ENCODE measurements around the gene CWC15.

DNA sequence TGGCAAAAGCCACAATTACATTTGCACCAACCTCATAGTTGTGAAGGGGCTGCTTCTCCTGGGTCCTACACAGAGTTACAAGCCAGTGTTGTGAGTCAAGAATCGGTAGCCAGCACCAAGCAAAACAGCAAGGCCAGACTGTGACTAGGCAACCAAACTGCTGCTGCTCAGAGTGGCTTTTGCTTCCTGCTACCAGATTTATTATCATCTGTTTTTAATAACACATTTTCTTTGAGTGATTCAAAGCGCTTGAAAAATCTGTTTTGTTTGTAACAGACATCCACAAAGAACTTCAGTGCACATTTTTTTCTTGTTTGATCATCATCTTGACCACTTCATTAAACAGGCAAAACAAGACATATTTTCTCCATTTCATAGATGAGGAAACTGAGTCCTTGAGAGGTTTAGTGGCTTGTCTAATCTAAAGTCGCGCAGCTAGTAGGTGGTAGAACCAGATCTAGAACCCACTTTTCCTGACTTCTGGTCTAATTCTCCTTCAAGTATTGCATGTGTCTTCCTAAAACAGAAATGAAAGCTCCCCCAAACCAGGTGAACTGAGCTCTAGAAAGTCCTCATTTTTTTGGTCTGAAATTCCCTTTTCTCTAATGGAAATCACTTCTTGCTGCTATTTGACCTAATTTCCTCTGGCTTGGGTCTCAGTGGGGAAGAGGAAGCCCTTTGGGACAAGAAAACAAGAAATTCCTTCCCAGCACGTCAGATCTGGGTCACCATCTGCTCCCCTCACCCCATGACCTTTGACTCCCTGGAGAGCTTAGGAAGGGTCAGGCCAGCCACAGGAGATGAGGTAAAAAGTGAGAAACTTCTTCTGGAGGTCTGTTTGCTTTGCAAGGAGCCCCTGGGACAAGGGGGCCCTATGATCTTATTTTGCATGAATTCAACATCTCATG lies 39.9 kb downstream of the CWC15 start:
- TF ChIP-seq, protein P1, sequence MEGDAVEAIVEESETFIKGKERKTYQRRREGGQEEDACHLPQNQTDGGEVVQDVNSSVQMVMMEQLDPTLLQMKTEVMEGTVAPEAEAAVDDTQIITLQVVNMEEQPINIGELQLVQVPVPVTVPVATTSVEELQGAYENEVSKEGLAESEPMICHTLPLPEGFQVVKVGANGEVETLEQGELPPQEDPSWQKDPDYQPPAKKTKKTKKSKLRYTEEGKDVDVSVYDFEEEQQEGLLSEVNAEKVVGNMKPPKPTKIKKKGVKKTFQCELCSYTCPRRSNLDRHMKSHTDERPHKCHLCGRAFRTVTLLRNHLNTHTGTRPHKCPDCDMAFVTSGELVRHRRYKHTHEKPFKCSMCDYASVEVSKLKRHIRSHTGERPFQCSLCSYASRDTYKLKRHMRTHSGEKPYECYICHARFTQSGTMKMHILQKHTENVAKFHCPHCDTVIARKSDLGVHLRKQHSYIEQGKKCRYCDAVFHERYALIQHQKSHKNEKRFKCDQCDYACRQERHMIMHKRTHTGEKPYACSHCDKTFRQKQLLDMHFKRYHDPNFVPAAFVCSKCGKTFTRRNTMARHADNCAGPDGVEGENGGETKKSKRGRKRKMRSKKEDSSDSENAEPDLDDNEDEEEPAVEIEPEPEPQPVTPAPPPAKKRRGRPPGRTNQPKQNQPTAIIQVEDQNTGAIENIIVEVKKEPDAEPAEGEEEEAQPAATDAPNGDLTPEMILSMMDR (IDR thresholded peaks at IDR 0.05; ENCODE audit: insufficient read depth, low read length, poor library complexity, severe bottlenecking), result no peak
- TF ChIP-seq EZH2phosphoT487 (conservative IDR thresholded peaks at IDR 0.05; ENCODE audit: low read length), result no peak
